Stimulated activated naive CD8-positive, alpha-beta T cell treated with anti-CD3 and anti-CD28 coated beads, Interleukin-15, Interleukin-2, amounts not matched to agents 100 U/mL and 50 U/mL, for 24 hours (primary cell): ENCODE data around the gene GEMIN7.

Experiments
- ATAC-seq: fragments of 150-1000 bp; cut with Tn5 transposase; one replicate; pipeline ENCODE4 v1.10.0; 2021
- DNase-seq: peaks from one replicate; pipeline ENCODE4 v3.0.0; 2021

The GEMIN7 gene

DNA sequence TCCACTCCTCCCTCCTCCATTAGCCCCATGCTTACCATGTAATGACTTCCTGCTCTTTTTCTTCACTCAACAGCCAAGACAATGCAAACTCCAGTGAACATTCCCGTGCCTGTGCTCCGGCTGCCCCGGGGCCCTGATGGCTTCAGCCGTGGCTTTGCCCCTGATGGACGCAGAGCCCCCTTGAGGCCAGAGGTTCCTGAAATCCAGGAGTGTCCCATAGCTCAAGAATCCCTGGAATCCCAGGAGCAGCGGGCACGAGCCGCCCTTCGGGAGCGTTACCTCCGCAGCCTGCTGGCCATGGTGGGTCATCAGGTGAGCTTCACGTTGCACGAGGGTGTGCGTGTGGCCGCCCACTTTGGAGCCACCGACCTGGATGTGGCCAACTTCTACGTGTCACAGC is 11.0 kb downstream of the GEMIN7 start:
- ATAC-seq (no peak), DNase-seq (no peak)

DNA sequence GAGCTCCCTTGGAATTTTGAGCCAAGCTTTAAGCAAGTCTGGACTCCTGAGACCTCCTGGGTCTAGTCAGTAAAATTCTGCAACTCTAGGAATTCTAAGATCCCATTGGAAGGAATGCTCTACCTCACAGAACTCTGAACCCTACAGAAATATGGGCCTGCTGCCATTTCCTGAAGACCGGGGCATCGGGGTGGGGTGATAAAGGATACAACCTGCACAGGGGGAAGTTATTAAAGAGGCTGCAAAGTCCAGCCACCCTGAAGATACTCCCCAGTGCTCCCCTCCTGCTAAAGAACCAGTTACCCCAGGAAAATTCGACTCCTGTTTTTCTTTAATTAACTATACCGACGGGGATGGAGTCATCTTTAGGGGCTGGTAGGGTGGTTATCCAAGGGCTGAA is 11.5 kb downstream of the GEMIN7 start:
- no peak for ATAC-seq

DNA sequence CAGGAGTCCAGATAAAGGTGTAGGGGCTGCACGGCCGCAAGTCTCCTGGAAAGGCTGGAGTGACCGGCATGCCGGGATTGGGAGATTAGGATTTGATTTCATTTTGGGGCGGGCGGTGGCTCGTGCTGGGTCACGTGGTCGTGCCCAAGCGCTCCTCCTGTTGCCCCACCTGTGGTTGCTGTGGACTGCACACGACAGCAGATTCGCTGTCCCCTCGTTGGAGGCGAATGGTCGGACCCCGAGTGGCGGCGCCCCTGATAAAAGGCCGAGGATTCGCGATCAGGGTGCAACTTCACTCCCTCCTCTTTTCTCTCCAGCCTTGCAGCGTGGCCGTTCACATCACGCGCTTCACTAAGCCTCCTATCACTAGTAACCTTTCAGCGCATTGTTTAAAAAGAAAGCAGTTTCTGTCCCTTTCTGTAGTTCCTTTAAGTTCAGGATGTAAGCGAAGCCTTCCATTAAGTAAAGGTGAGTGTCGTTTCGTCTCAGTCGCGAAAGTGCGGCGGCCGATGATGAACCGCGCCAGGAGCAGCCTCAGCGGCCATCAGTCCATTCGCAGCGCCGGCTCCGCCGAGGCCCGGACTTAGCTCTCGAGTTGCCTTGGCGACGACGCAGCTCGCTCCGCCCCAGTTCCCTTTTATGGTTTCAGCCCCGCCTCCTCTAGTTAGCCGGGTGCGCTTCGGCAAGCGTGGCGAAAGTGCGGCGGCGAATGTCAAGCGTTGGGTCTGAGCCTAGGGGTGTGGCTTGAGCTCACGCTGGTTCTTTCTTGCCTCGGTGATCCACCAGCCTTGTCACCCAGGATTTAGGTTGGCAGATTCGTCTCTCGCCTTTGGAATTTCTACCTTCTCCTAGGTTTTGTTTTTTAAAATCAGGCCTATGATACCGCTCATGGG is 12.2 kb downstream of the GEMIN7 start:
- peak; percentile 95 for DNase-seq
- peak; percentile 77 for ATAC-seq

More for the DNA sequence above, 11.5 kb downstream of the GEMIN7 start:
- no peak for DNase-seq

DNA sequence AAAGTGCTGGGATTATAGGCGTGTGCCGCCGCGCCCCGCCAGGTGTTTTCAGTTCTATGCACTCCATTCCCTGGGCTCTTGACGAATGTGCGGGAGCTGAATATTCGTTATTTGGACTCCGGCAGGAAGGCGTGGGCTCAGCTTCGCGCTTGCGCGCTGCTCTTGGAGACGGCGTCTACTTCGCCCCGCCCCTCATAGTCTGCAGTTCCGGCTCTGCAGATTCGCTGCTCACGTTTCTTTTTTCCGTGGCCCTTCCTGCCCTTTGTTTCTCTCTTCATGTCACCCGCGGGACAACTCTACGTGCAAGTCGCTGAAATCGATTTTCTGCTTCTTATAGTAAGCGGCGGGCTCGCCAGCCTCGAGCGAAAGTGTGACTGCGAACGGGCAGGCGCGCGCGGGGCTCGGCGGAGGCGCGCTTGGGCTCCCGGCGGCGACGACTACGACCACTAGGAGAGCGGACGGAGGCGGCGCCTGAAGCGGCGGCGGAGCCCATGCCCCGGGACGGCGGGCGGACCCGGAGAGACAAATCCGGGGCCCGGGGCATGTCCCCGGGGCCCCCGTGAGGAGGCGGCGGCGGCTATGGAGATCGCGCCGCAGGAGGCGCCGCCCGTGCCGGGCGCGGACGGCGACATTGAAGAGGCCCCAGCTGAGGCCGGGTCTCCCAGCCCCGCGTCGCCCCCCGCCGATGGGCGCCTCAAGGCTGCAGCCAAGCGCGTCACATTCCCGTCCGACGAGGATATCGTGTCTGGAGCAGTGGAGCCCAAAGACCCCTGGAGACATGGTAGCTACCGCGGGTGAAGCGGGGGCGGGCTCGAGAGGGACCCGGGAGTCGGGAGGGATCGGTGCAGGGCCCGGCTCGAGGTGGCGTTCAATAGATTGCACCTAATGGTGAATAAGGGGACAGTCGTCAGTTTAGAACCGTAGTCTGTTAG is 14.0 kb downstream of the GEMIN7 start, which contains the start of gene PPP1R37:
Gene PPP1R37 (plus strand): TSS at position 433 of the 932 bp plus-strand sequence. CDS start 147 bp downstream, at position 580.
- DNase-seq (peak; percentile 93), ATAC-seq (peak; percentile 72)

DNA sequence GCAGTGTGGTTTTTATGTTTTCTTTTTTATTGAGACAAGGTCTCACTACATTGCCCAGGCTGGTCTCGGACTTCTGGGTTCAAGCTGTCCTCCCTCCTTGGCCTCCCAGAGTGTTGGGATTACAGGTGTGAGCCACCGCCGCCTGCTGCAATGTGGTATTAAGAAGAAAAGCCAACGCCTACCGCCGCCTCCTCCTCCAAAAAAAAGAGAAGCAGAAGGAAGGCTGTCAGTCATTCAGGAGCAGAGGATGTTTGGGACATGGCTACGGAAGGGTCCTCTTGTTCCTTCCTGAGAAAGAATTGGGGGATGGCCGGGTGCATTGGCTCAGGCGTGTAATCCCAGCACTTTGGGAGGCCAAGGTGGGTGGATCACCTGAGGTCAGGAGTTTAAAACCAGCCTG is 15.1 kb downstream of the GEMIN7 start:
- ATAC-seq = no peak
- no peak for DNase-seq

DNA sequence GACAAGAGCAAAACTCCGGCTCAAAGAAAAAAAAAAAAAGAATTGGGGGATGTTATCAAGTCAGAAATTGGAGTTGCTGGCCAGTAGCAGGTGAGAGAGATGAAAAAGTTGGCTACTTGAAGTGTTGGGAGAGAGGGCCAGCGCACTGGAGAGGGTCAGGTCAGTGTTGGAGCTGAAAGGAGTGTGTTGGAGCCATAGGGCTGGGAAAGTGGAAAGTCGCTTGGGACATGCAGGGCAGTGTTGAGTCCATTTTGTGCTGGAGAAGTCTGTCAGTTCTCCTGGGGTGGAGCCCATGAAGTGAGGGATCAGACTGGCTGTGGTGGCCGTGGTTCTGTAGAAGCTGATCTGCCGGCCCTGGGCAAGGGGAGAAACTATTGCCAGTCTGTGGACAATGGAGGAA is 15.6 kb downstream of the GEMIN7 start:
- DNase-seq = no peak
- ATAC-seq = no peak

DNA sequence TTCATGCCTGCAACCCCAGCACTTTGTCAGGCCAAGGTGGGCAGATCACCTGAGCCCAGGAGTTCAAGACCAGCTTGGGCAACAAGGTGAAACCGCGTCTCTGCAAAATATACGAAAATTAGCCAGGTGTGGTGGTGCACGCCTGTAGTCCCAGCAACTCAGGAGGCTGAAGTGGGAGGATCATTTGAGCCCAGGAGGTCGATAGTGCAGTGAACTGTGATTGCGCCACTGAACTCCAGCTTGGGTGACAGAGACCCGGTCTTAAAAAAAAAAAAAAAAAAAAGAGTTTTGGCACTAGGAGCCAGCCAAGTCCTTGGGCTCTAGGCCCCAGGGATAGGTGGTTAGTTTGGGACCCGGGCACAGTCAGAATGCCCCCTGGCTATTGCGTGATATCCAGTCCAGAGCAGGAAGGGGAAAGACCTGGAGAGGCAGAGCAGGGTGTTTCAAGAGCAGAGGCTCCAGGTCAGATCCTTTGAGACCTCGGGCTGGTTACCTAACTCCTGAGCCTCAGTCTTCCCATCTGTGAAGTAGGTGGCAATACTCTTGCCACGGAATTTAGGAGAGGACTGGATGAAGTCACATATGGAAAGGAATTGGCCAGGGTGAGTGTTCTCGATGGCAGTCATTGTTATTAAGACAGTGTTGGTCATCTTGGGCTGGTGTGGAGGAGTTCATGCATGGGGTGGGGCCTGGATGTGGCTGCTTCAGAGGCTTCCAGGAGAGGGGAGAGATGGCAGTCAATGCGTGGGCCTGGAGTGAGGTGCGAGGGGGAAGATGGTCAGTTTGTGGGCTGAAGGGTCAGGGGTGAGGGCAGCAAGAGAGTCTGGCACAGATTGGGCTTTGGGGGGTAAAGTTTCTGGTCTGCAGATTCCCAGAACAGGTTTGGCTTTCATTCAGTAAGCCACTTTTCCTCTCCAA is 16.7 kb downstream of the GEMIN7 start:
- ATAC-seq = no peak
- DNase-seq = no peak

DNA sequence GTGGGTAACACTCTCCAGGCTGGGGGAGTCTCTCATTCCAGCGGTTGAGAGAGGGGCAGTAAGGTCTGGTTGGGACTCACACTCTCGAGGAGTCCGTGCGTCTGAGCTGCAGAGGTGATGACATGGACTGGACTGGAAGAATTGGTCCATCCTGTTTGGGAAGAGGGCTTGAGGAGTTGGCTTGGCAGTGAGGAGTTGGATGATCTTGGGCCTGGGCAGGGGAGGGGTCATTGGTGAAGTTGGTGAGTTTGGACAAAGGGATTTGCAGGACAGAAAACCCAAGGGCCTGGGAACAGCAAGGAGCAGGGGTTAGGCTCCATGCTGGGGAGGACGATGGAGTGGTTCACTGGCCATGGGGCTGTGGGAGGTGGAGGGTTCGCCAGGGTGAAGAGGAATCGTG is 17.6 kb downstream of the GEMIN7 start:
- DNase-seq = no peak

DNA sequence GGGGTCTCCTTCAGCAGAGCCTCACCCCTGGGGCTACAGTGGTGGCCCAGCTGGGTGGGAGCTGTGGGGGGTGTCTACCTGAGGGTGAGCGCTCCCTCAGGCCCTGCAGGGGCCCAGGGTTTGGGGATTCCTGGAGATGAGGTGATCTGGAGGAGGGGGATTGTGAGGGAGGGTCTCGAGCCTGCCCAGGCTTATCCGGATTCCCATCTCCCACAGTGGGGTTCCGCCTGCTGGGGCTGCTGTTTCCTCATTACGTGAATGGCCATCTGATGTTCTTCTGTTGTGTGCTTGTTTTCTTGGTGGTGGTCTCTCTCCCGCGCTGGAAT is 18.4 kb downstream of the GEMIN7 start:
- ATAC-seq (no peak), DNase-seq (no peak)

More for the DNA sequence above, 17.6 kb downstream of the GEMIN7 start:
- ATAC-seq = no peak

DNA sequence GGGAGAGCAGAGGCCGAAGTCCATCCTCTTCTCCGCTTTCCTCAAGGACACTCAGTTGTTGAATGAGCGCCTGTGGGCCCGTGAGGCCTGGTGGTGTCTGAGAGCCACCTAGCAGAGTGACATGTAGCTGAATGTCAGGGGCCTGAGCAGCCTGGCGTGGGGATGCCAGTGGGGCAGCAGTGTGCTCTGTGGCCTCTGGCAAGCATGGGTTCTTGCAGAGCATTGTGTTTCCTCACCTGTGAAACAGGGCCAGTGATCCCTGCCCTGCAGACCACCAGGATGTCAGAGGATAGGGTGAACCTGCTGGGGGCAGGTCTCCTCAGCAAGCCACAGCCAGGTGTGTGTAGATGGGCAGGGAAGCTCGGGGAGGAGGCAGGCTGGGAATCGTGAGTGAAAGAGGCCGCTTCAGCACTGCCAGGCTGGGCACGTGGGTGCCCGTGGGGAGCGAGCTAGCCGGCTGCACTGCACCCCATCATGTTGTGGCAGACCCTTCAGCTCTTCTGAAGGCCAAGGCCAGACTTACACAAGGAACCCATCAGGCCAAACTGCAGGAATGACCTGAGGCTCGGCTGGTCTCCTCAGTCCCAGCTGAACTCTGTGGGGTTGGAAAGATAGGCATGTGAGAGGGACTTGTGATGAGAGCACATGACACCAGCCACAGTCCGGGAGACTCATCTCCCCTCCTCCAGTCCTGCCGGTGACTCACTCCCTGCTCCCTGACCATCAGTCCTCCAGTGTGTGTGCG is 18.9 kb downstream of the GEMIN7 start:
- DNase-seq (no peak), ATAC-seq (no peak)

DNA sequence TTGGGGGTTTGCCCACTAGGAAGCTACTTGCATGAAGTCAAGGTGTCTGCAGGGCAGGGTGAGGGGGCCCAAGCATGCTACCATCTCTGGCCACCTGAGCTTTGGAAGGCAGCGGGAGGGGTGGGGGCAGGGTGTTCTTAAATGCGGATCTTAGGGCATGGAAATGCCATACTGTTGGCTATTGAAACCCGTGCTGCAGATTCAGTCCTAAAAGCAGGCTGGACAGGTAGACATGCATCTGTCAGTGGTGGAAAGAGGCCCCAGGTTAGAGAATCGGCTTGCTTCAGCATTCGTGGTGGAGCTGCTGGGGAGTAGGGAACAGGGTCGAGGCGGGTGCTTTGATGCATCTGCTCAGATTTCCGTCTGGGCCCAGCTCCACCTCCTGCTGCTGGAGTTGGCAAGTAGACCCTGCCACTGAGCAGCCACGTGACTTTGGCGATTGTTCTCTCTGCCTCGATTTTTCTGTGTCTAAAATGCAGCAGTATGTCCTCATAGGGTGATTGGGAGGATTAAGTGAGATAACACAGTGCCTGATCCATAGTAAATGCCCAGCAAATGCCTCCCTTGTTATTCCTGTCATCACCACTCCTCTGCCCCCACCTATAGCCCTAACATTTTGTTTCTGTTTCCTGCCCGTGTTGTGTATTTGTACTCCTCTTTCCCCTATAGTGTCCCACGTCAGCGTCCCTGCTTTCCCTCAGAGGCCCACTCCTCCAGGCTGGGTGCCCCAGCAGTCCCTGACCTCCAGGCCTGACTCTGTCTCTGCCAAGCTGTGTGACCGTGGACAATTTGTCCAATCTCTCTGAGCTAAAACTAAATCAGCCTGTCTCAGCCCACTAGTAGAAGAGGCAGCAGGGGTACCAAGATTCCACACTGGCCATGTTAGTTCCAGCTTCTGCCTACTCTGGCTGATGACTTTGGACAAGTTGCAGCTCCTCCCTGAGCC is 19.7 kb downstream of the GEMIN7 start:
- DNase-seq (no peak), ATAC-seq (no peak)

DNA sequence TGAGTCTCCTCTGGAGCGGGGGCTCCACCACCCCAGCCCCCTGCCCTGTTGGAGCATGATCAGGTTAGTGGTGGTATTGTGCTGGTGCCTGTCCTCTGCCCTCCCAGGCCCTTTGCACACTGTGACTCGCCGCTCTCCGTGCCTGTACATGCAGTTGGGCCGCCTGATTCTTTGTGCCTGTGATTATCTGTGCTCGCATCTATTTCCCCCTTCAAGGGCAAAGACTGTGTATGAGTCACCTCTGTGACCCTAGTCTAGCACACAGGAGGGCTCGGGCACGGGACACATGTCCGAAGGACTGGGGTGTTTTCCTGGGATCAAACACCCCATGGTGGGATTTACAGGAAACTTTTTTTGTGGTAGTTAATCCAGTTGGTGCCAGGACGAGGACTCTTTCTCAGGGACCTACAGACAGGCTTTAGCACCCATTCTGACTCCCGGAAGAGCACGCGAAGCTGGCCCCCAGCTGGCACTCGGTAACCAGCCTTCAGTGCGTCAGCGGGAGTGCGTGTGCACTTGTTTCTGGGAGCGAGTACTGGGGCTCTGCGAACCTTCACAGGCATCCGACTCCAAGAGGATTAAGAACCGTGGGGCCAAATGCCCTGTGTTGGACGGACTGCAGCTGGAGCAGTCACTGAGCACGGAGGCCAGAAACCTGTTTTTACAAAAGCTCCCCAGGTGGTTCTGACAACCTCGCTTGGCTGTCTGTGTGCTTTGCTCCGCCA is 20.6 kb downstream of the GEMIN7 start:
- DNase-seq (no peak), ATAC-seq (no peak)

DNA sequence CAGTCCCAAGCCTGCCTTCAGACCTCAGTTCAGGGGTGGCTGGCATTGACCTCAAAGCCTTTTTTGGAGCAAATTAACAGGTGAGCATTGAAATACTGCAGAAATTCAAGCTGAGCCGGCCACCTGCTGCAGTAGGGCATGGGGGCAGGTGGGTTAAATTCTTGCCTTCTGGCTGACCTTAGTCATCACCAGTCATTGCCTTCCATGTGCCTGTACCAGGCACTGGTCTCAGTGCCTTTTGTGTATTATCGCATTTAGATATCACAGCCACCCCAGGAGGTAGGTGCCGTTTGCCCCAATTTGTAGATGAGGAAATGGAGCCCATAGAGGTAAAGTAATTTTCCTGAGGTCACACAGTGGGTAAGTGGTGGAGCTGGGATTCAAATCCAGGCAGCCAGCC is 21.1 kb downstream of the GEMIN7 start:
- ATAC-seq (no peak), DNase-seq (no peak)

DNA sequence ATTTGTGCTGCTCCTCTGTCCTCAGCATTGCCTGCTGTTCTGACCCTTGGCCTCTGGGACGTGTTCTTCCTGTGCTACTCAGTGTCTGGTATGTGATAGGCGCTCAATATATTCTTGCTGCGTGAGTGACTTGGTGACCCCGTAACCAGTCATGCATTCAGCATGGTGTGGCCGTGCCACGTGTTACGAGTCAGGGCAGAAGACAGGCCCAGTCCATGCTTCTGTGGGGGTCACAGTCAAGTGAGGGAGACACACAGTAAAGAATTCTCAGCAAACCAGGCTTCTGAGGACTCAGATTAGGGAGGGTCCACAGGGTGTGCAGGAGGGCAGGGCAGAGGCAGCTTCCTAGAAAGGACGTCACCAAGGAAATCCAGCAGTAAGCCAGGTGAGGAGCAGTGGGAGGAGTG is 21.8 kb downstream of the GEMIN7 start:
- DNase-seq (no peak), ATAC-seq (no peak)

DNA sequence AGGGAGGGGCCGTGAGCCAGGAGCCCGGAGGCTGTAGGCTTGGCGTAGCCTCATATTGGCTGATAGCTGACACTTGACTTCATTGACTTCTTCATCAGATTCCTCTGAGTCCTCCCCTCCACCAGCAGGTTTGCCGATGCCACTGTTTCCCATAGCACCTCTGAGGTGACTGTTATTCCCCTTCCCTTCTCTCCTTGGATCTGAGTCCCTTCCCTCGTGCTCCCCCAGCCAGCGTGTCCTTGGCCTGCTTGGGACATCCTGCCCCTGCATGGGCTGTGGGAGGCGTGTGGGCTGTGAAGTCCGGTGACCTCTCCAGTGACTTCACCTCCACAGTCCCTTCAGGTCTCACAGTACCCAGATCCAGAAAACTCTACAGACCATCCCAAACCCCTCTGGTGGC is 22.7 kb downstream of the GEMIN7 start:
- ATAC-seq = no peak
- DNase-seq = no peak

DNA sequence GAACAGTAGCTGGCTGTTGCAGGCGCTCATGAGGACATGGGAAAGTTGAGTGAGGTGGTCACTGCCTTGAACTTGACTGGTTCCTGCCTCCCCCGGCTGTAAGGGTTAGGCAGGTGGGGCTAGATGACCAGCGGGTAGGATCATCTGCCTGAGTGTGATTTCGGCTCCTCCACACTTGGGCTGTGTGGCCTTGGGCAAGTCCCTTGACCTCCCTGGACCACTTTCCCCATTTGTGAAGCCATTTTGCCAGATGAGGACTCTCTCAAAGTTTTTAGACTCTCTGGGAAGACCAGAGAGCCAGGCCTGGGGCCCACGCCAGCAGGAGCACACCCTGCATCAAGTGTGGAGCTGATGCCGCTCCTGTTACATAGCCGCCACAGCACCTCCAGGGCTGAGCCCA is 23.4 kb downstream of the GEMIN7 start:
- ATAC-seq (no peak), DNase-seq (no peak)

DNA sequence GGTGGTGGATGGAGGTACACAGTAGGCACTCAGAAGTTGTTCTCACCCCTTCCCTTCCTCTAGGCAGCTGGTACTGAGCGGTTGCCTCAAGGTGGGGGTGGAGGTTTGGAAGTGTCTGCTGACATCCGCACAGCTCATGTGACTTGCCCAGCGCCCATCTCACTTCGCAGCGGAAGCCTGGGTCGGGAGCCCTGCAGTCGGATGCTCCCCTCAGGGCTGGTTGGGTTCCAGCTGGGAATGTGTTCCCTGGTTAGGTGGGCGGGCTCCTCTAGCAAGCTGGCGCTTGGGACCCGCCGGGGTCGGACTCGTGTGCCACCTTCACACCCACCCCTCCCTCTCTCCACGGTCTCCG is 24.1 kb downstream of the GEMIN7 start:
- ATAC-seq (peak; percentile 60), DNase-seq (peak; percentile 37)

DNA sequence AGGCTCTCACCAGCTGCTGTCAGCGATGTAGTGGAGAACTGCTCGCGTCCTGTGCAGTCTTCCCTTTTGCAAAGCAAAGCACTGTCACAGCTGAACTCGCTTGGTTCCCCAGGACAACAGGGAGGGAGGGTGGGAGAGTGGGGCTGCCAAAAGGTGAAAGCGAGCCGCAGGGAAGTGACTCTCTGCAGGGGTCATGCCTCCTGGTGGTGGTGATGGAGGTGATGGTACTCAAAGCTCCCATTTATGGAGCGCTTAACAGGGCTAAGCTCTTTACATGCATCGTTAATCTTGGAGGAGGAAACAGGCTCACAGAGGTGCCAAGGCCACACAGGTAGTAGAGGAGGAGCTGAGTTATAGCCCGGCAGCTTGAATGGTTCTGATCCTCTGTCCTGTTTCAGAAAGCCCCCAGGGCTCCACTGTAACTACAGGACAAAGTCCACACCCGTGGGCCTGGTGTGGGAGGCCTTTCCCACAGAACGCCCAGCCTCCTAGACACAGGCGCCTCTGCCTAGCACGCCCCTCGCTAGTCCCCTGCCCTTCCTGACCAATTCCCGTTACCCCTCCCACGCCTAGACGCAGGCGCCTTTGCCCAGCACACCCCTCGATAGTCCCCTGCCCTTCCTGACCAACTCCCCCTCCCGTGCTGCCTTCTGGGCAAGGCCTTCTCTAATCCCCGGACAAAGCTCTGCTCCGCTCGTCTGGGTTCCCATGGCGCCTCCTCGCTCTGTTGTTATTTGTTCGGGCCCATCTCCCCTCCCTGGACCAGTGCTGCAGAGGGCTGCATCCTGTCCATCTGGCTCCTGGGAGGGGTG is 24.7 kb downstream of the GEMIN7 start:
- ATAC-seq = no peak

More for the DNA sequence above, 24.7 kb downstream of the GEMIN7 start:
- no peak for DNase-seq
